GM12865 (cell line): ENCODE measurements around the gene HBG2.

Experiments used
- DNase-seq: peaks from one replicate; pipeline ENCODE4 v3.0.0; 2010; ENCODE audit warnings: low read depth
- H3K4me3 ChIP-seq: 2 replicates; pipeline ENCODE4 v1.5.1; 2011; ENCODE audit warnings: mild to moderate bottlenecking, low read depth, low read length, control low read depth
- TF ChIP-seq, protein P1 (sequence below): IDR thresholded peaks from 2 replicates; pipeline ENCODE4 v1.5.1; 2011; ENCODE audit warnings: low read length, control low read depth, low read depth, inconsistent platforms; ENCODE audit not compliant: insufficient read depth; ENCODE audit errors: missing control alignments

The HBG2 gene

DNA sequence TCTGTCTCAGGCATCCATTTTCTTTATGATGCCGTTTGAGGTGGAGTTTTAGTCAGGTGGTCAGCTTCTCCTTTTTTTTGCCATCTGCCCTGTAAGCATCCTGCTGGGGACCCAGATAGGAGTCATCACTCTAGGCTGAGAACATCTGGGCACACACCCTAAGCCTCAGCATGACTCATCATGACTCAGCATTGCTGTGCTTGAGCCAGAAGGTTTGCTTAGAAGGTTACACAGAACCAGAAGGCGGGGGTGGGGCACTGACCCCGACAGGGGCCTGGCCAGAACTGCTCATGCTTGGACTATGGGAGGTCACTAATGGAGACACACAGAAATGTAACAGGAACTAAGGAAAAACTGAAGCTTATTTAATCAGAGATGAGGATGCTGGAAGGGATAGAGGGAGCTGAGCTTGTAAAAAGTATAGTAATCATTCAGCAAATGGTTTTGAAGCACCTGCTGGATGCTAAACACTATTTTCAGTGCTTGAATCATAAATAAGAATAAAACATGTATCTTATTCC, 26.1 kb upstream of the HBG2 start:
- H3K4me3 ChIP-seq = no peak overlapping the region
- peak; percentile 79 for DNase-seq
- TF ChIP-seq, protein P1, sequence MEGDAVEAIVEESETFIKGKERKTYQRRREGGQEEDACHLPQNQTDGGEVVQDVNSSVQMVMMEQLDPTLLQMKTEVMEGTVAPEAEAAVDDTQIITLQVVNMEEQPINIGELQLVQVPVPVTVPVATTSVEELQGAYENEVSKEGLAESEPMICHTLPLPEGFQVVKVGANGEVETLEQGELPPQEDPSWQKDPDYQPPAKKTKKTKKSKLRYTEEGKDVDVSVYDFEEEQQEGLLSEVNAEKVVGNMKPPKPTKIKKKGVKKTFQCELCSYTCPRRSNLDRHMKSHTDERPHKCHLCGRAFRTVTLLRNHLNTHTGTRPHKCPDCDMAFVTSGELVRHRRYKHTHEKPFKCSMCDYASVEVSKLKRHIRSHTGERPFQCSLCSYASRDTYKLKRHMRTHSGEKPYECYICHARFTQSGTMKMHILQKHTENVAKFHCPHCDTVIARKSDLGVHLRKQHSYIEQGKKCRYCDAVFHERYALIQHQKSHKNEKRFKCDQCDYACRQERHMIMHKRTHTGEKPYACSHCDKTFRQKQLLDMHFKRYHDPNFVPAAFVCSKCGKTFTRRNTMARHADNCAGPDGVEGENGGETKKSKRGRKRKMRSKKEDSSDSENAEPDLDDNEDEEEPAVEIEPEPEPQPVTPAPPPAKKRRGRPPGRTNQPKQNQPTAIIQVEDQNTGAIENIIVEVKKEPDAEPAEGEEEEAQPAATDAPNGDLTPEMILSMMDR = no peak

GRCh38 chr11:5279471-5280090, 25.0 kb upstream of the HBG2 start:
- DNase-seq = no peak

GRCh38 chr11:5277807-5278382, 23.3 kb upstream of the HBG2 start:
- H3K4me3 ChIP-seq = no peak overlapping the region
- TF ChIP-seq, protein P1 = no peak
- peak; percentile 12 for DNase-seq

More at GRCh38 chr11:5279471-5280090, 25.0 kb upstream of the HBG2 start:
- TF ChIP-seq, protein P1 = no peak
- H3K4me3 ChIP-seq = no peak overlapping the region

DNA sequence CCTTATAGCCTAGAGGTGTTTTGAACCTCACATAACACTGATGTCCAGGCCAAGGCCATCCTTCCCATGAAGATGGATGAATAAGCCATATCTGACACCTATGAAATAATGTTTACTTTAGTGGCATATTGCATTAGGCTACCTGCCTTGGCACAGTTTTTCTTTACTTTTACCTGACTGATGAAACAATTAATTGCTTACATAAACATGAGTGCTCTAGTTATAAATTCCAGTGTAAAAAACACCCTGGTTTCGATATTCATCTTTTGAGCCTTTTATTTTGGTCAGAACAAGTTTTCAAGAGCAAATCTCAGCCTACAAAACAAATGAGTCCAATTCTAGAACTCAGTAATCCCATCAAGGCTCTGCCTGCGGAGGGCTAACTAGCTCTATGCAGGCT, 22.1 kb upstream of the HBG2 start:
- H3K4me3 ChIP-seq = no peak overlapping the region
- no peak for DNase-seq
- TF ChIP-seq, protein P1 = no peak

DNA sequence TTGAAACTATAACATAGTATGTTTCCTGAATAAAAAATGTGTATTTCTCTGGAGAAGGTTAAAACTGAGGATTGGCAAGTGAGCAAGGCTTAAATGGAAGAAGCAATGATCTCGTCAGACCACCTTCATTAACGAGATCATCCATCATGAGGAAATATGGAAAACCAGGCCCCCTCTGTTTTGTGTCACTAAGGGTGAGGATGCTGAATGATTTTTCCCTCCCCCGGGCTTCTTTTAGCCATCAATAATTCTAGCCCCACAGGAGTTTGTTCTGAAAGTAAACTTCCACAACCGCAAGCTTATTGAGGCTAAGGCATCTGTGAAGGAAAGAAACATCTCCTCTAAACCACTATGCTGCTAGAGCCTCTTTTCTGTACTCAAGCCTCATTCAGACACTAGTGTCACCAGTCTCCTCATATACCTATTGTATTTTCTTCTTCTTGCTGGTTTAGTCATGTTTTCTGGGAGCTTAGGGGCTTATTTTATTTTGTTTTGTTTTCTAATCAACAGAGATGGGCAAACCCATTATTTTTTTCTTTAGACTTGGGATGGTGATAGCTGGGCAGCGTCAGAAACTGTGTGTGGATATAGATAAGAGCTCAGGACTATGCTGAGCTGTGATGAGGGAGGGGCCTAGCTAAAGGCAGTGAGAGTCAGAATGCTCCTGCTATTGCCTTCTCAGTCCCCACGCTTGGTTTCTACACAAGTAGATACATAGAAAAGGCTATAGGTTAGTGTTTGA, 21.0 kb upstream of the HBG2 start:
- no peak overlapping the region for H3K4me3 ChIP-seq
- TF ChIP-seq, protein P1 = no peak
- no peak for DNase-seq

- TF ChIP-seq, protein P1 = no peak
- DNase-seq = no peak
These were observed 19.8 kb upstream of the HBG2 start for GRCh38 chr11:5274395-5274794.

More at GRCh38 chr11:5274395-5274794, 19.8 kb upstream of the HBG2 start:
- no peak overlapping the region for H3K4me3 ChIP-seq
